Esophagus squamous epithelium (tissue), 4 donors: Measurements from ENCODE around the gene OR52I2. TPM values are rescaled to one million over a fixed set of nuclear protein-coding genes. Genes with fewer than 3 reads are reported as not detected.

Experiments
- total RNA-seq, 4 donors: library from RNA; depleted of rRNA; stranded (reverse); fragments of >200 nt; gene quantifications; one replicate each; pipeline ENCODE4 v1.1.0, GENCODE V29; 2016

The OR52I2 gene
- total RNA-seq, 4 donors from 2014 or later: not detected

Other genes starting within 250 kb of the OR52I2 start
- not detected for gene OR52B4, start 213.4 kb upstream of the OR52I2 start, total RNA-seq
- 10 to 100 TPM in 2 of 4 donors, 1 to 10 TPM in 2; 7.5 to 15.9 (median 10.1) TPM for gene TRIM21, start 188.0 kb upstream of the OR52I2 start, total RNA-seq
- not detected for gene OR52K2, start 132.4 kb upstream of the OR52I2 start, total RNA-seq
- not detected for gene OR52K1, start 99.1 kb upstream of the OR52I2 start, total RNA-seq
- not detected for gene OR52M1, start 36.6 kb upstream of the OR52I2 start, total RNA-seq
- gene OR52I1, start 12.3 kb downstream of the OR52I2 start, total RNA-seq: not detected
- 10 to 100 TPM in 2 of 4 donors, 1 to 10 TPM in 2; 6.2 to 12.1 (median 10.0) TPM for gene TRIM68, start 26.5 kb downstream of the OR52I2 start, total RNA-seq
- not detected for gene OR51D1, start 55.7 kb downstream of the OR52I2 start, total RNA-seq
- gene OR51E1, start 62.2 kb downstream of the OR52I2 start, total RNA-seq: under 1 TPM in 1 of 4 donors, not detected in 3; 0.12 TPM
- gene OR51E2, start 116.1 kb downstream of the OR52I2 start, total RNA-seq: under 1 TPM in 1 of 4 donors, not detected in 3; 0.21 TPM
- not detected for gene MMP26, start 123.0 kb downstream of the OR52I2 start, total RNA-seq
- gene OR51F1, start 188.2 kb downstream of the OR52I2 start, total RNA-seq: not detected
- gene OR52R1, start 222.6 kb downstream of the OR52I2 start, total RNA-seq: not detected
- gene OR51F2, start 239.6 kb downstream of the OR52I2 start, total RNA-seq: not detected